HepG2 (cell line): ENCODE results near the gene TBC1D1. TPM values are rescaled to one million over a fixed set of nuclear protein-coding genes. Genes with fewer than 3 reads are reported as not detected.

Experiments
- ATAC-seq: fragments of 200-7000 bp; cut with Tn5 transposase; 3 replicates; pipeline ENCODE4 v1.9.1; 2020; ENCODE audit warnings: mild to moderate bottlenecking, moderate library complexity
- BruUV-seq: library from RNA; stranded (reverse); fragments of 400-500 nt; replicated peaks from 2 replicates; lab custom pipeline; 2021; lab: Mats Ljungman, UMichigan
- CTCF ChIA-PET: fragments of 300-600 bp; formaldehyde crosslinking; extraction: SDS; loops from one replicate; lab custom pipeline; 2021; ENCODE audit warnings: low total read pairs, inconsistent platforms, low intra/inter-chr PET ratio; lab: Yijun Ruan, JAX
- POLR2A ChIA-PET: fragments of 350-600 bp; sonication (Branson Sonifier 250); formaldehyde crosslinking; loops from one replicate; lab custom pipeline; 2020; ENCODE audit warnings: antibody characterized with exemption, inconsistent platforms; lab: Yijun Ruan, JAX
- DNase-seq: peaks from one replicate; pipeline ENCODE4 v3.0.0-alpha.2; 2015; ENCODE audit warnings: low spot score
- FAIRE-seq: peaks from 3 replicates; lab custom pipeline; 2011; peaks lifted over from hg19 to GRCh38; lab: Jason Lieb, UNC
- H2AFZ ChIP-seq: one replicate; pipeline ENCODE4 v1.6.1; 2011; ENCODE audit warnings: low read length, inconsistent platforms
- H3K27ac ChIP-seq: fragments of 300-600 bp; 3 replicates; pipeline ENCODE4 v1.8.0; 2011; ENCODE audit warnings: mixed run types, mild to moderate bottlenecking, mixed read lengths, low read length, inconsistent platforms; ENCODE audit not compliant: insufficient read depth; ENCODE audit errors: extremely low read length
- H3K27me3 ChIP-seq, 2 experiments: fragments of 200-600 bp in 1 of 2; 2 replicates in 1 of 2; 3 replicates in 1 of 2; pipeline versions ENCODE4 v1.6.0 to v1.8.0; 2011; ENCODE audit warnings: low read length in 2 of 2, mild to moderate bottlenecking in 2 of 2, moderate library complexity in 2 of 2, inconsistent platforms in 1 of 2; ENCODE audit not compliant: insufficient read depth in 2 of 2, control insufficient read depth in 1 of 2
- H3K36me3 ChIP-seq, 2 experiments: fragments of 200-600 bp in 1 of 2; replicated peaks in 1 of 2; 2 replicates in 1 of 2; 3 replicates in 1 of 2; pipeline versions ENCODE4 v1.5.1 to v1.8.0; 2011; ENCODE audit warnings: low read length in 2 of 2, inconsistent platforms in 1 of 2; ENCODE audit not compliant: insufficient read depth in 2 of 2, control insufficient read depth in 1 of 2
- H3K4me1 ChIP-seq: 2 replicates; pipeline ENCODE4 v1.5.1; 2012; ENCODE audit warnings: low read length, inconsistent platforms; ENCODE audit not compliant: insufficient read depth
- H3K4me2 ChIP-seq: 2 replicates; pipeline ENCODE4 v1.6.0; 2011; ENCODE audit warnings: low read depth, low read length, inconsistent platforms
- H3K4me3 ChIP-seq, 3 experiments: fragments of 200-600 bp in 1 of 3; sonication (generic), shearing (Covaris generic) in 1 of 3; replicated peaks in 1 of 3; 2 replicates each; pipeline ENCODE4 v1.5.1; 2011 to 2016; ENCODE audit warnings: low read length in 3 of 3, inconsistent platforms in 2 of 3, low read depth in 2 of 3, mild to moderate bottlenecking in 2 of 3, control low read depth in 1 of 3, mixed read lengths in 1 of 3; ENCODE audit not compliant: insufficient read depth in 1 of 3
- H3K79me2 ChIP-seq: one replicate; pipeline ENCODE4 v1.6.1; 2011; ENCODE audit warnings: low read length, inconsistent platforms; ENCODE audit not compliant: insufficient read depth
- H3K9ac ChIP-seq: 2 replicates; pipeline ENCODE4 v1.6.0; 2011; ENCODE audit warnings: mild to moderate bottlenecking, low read depth, low read length, inconsistent platforms; ENCODE audit not compliant: insufficient read depth
- H3K9me3 ChIP-seq: 2 replicates; pipeline ENCODE4 v1.5.1; 2012; ENCODE audit warnings: mild to moderate bottlenecking, low read length
- H4K20me1 ChIP-seq: 2 replicates; pipeline ENCODE4 v1.6.0; 2011; ENCODE audit warnings: inconsistent platforms, mild to moderate bottlenecking, low read length, moderate library complexity; ENCODE audit not compliant: insufficient read depth
- EZH2 ChIP-seq: conservative IDR thresholded peaks from 2 replicates; pipeline ENCODE4 v1.6.1; 2012; ENCODE audit warnings: mild to moderate bottlenecking, low read depth, low read length, moderate library complexity
- RBM22 ChIP-seq: fragments of 200-400 bp; formaldehyde crosslinking; optimal IDR thresholded peaks from 2 replicates; pipeline ENCODE3; 2017; ENCODE audit warnings: mild to moderate bottlenecking, low read length, moderate library complexity
- SRSF9 ChIP-seq: fragments of 200-400 bp; formaldehyde crosslinking; IDR thresholded peaks from 2 replicates; pipeline ENCODE4 v1.6.1; 2018; ENCODE audit warnings: borderline replicate concordance, mild to moderate bottlenecking, low read depth, low read length; ENCODE audit not compliant: insufficient read depth, poor library complexity, severe bottlenecking
- ZMYM2 ChIP-seq: sonication (generic); formaldehyde crosslinking; IDR thresholded peaks from 2 replicates; pipeline ENCODE4 v1.8.0; 2022; ENCODE audit warnings: mild to moderate bottlenecking, missing genetic modification reagents
- ZNF362 ChIP-seq: sonication (generic); formaldehyde crosslinking; IDR thresholded peaks from 2 replicates; pipeline ENCODE4 v1.4.0; 2020; ENCODE audit warnings: missing genetic modification reagents, mild to moderate bottlenecking, borderline replicate concordance
- ZNF776 ChIP-seq: sonication (generic); formaldehyde crosslinking; IDR thresholded peaks from 2 replicates; pipeline ENCODE4 v1.4.0; 2020; ENCODE audit warnings: mild to moderate bottlenecking, missing genetic modification reagents
- WGBS: methylation state at CpG from one replicate; pipeline ENCODE4 v1.1.6; 2017; ENCODE audit warnings: low lambda C conversion rate; 5-methylcytosine and 5-hydroxymethylcytosine counted together
- in situ Hi-C: cut with HindIII; loops from 2 replicates; pipeline ENCODE4 v1.10.0; 2017; ENCODE audit warnings: low pct_unique_long_range_greater_than_20kb; ENCODE audit not compliant: extremely low pct_ligation_motif_present
- intact Hi-C: fragments of 100-400 bp; cut with micrococcal nuclease; formaldehyde crosslinking; loops from one replicate; pipeline ENCODE4 v1.10.0; 2022; ENCODE audit not compliant: unreplicated experiment
- polyA plus RNA-seq, 8 experiments: library from polyadenylated mRNA; depleted of rRNA in 3 of 8; stranded (reverse) in 7 of 8; unstranded in 1 of 8; fragments of >200 nt; fragmentation: Illumina TruSeq in 4 of 8; extraction: Trizol in 4 of 8; gene quantifications; 2 replicates each; pipeline versions ENCODE4 v1.2.1 to v1.2.3, GENCODE V29; 2011 to 2016; ENCODE audit warnings: low read depth in 4 of 8, missing spikeins in 1 of 8, mixed read lengths in 1 of 8; ENCODE audit not compliant: insufficient read depth in 1 of 8
- total RNA-seq, 5 experiments: library from RNA; depleted of rRNA; stranded (reverse); fragments of >200 nt; fragmentation: Illumina TruSeq; extraction: Trizol; gene quantifications; 2 replicates each; pipeline ENCODE4 v1.2.3, GENCODE V29; 2016; ENCODE audit warnings: low read depth in 1 of 5
- TF ChIP-seq, protein P1 (sequence below): sonication (generic); formaldehyde crosslinking; IDR thresholded peaks from 2 replicates; pipeline ENCODE4 v1.8.1; 2022; ENCODE audit warnings: low read depth, mild to moderate bottlenecking, missing genetic modification reagents

The TBC1D1 gene
- total and polyA plus RNA-seq, 2 of the 13 experiments (the other 11 are each of a cell fraction or from before 2014, with no cell fraction given) = 37.3 to 62.8 TPM

GRCh38 chr4:38106886-38107514, 216.1 kb downstream of the TBC1D1 start (continued):
- TF ChIP-seq, protein P1, sequence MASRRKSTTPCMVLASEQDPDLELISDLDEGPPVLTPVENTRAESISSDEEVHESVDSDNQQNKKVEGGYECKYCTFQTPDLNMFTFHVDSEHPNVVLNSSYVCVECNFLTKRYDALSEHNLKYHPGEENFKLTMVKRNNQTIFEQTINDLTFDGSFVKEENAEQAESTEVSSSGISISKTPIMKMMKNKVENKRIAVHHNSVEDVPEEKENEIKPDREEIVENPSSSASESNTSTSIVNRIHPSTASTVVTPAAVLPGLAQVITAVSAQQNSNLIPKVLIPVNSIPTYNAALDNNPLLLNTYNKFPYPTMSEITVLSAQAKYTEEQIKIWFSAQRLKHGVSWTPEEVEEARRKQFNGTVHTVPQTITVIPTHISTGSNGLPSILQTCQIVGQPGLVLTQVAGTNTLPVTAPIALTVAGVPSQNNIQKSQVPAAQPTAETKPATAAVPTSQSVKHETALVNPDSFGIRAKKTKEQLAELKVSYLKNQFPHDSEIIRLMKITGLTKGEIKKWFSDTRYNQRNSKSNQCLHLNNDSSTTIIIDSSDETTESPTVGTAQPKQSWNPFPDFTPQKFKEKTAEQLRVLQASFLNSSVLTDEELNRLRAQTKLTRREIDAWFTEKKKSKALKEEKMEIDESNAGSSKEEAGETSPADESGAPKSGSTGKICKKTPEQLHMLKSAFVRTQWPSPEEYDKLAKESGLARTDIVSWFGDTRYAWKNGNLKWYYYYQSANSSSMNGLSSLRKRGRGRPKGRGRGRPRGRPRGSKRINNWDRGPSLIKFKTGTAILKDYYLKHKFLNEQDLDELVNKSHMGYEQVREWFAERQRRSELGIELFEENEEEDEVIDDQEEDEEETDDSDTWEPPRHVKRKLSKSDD (CRISPR knock-in tag) = no peak
- TF ChIP-seq, all 625 proteins: peak for 0

GRCh38 chr4:38107818-38108217, 216.9 kb downstream of the TBC1D1 start:
- POLR2A ChIA-PET = interaction anchor here (4.3 kb wide), 1 partner anchor 25 kb away, joined by 38 read pairs; no protein-coding TSS in a partner anchor
- Histone ChIP-seq H3K27ac (no peak overlapping the region), H3K4me2 (no peak overlapping the region), H3K36me3 (peaks cover 7 to 8% of the 10 kb centered on the region in 2 experiments; a peak in 3 of 5 replicates), H3K9me3 (no peaks in the 10 kb centered on the region), H3K27me3 (no peaks in the 10 kb centered on the region), H4K20me1 (no peaks in the 10 kb centered on the region), H2AFZ (no peak overlapping the region), H3K4me3 (no peak overlapping the region), H3K9ac (no peak overlapping the region)
- DNase-seq = no peak
- in situ Hi-C loops (no loop called here), intact Hi-C loops (no loop called here)
- BruUV-seq = no TSS peak
- ATAC-seq = no peak
- no peak for FAIRE-seq
- CTCF ChIA-PET = no interaction called here
- WGBS = 96% methylated on average over 2 of the region's 2 CpGs
- no peak for TF ChIP-seq RBM22
- TF ChIP-seq SRSF9 = no peak
- no peak for TF ChIP-seq ZNF776 (CRISPR knock-in tag)
- no peak for TF ChIP-seq ZMYM2
- TF ChIP-seq ZNF362 (CRISPR knock-in tag) = no peak
- no peak for TF ChIP-seq EZH2
- TF ChIP-seq, all 625 proteins: peak for 0
- Histone ChIP-seq H3K4me1 (peaks cover 41% of the 10 kb centered on the region), H3K79me2 (no peaks in the 10 kb centered on the region)
